Activated CD8-positive, alpha-beta memory T cell treated with anti-CD3 and anti-CD28 coated beads for 1 hour (primary cell): ENCODE measurements around the gene GABPB2.

ENCODE experiments used
- DNase-seq, 2 donors: peaks; one replicate each; pipeline ENCODE4 v3.0.0-alpha.2; 2020; ENCODE audit warnings: low read depth in 1 of 2; ENCODE audit errors: extremely low read depth in 1 of 2

GABPB2 gene

DNA sequence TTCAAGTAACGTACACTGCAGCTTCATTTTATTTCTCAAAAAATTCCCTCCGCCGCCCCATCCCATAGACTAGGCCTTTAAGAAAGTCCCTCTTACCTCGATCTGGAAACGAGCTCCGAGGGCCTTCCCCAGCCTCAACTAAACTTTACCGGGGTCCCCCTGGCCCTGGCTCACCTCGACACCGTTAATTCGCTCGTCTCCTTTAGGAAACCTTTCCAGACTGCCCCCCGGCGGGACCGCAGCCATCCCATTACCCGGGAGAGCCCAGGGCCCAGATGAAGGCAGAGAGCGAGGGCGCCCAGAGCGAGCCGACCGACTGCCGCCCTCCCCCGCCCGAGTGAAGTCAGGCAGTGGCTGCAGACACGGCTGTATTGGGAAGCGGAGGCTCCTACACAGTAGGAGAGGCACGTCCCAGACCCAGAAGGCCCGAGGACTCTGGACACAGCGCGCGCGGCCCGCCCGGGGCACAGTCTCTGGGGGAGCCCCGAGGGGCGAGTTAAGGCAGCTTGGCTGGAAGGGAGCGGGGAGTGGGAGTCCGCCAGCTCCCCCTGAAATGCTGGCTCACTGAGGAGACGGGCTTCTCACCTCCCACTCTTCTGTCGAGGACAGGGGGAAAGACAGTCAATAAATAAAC, 61.3 kb downstream of the GABPB2 start:
- no peak for DNase-seq

DNA sequence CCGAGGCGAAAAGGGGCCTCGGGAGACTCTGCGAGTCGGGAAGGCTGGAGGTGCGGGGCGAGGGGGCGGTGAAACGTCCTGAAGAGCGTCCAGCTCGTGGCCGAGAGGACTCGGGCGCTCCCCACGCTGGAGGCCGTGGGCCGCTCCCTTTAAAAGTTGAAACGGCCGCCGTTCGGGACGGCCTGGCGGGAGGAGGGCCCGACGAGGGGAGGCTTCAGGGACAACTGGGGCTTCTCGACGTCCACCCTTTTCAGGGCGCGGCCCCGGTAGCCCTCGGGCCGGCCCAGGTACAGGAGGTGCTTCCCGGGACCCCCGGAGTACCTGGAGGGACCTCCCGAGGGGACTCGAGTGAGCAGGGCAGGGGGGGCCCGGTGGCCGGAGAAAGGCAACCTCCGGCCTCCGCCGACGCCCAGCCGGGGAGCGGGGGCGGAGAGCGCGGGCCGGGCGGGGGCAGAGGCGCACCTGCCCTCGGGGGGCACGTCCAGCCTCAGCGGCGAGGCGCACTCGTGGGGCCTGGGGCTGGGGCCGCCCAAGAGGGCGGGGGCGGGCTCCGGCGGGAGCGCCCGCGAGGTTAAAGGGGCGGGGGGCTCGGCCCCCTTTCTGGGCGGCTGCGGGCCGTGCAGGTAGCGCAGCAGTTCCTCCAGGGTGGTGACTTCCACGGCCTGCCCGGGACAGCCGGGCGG, 61.9 kb downstream of the GABPB2 start:
- no peak for DNase-seq

DNA sequence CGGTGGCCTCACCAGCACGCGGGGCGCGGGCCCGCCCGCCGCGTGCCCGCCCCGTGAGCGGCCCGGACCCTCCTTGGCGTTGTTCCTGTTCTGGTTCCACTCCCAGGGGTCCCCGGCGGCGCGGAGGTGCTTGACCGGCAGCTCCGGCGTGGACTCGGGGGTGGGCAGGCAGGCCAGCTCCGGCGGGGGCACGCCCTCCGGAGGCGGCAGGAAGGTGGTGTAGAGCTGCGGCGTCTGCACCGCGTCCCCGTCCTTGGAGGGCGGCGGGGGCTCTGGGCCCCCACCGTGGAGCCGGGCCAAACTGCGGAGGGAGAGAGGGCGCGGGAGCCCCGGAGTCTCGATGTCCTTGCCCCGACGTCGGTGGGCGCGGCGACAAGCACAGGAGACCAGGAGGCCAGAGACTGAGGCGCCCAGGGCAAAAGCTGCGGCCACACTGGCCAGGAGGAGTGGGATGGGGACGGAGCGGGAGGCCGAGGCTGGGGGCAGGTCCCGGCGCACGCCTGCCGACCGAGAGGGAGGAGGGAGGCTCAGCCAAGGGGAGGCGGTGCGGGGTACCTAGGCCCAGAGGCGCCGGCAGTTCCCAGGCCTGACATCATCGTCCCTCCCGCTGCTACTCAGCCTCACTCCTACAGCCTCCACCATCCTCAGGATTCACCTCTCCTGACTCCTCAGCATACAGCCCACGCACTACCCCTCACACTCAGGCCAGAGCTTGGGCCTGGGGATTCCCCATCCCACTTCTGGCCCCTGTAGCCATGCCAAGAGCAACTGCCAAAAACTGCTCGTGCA, 62.7 kb downstream of the GABPB2 start:
- DNase-seq, result no peak

DNA sequence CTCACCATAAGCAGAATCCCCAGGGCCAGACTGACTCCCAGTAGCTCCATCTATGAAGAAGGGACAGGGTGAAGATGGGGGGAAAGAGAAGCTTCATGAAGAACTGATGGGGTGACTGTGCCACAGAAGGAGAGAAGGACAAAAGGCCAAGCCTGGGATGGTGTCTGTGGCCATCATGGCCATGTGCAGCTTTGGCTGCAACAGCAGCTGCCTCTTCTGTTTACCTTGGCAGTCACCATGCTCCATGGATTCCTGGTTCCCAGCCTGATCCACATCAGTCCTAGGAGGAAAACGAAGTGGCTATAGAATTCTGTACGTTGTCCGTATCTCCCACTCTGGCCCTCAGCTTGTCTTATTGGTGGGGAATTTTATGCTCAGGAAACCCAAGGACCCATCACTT, 63.8 kb downstream of the GABPB2 start:
- no peak for DNase-seq

DNA sequence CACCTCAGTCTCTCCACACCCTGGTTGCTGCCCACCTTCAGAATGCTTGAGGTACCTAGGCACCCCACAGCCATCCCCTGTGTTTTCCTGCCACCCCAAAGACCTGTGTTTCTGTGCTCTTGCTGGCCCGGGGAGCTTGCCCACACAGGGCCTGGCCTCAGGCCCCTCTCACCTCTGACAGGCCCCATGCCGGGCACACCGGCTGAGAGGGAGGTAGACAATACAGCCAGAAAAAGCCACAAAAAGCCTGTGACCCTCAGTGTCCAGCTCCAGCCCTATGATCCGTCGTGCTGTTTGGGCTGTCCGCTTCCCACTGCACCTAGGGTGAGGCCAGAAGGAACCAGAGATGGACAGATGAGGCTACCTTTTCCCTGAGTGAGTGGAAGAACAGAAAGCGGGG, 64.4 kb downstream of the GABPB2 start:
- DNase-seq, result no peak

DNA sequence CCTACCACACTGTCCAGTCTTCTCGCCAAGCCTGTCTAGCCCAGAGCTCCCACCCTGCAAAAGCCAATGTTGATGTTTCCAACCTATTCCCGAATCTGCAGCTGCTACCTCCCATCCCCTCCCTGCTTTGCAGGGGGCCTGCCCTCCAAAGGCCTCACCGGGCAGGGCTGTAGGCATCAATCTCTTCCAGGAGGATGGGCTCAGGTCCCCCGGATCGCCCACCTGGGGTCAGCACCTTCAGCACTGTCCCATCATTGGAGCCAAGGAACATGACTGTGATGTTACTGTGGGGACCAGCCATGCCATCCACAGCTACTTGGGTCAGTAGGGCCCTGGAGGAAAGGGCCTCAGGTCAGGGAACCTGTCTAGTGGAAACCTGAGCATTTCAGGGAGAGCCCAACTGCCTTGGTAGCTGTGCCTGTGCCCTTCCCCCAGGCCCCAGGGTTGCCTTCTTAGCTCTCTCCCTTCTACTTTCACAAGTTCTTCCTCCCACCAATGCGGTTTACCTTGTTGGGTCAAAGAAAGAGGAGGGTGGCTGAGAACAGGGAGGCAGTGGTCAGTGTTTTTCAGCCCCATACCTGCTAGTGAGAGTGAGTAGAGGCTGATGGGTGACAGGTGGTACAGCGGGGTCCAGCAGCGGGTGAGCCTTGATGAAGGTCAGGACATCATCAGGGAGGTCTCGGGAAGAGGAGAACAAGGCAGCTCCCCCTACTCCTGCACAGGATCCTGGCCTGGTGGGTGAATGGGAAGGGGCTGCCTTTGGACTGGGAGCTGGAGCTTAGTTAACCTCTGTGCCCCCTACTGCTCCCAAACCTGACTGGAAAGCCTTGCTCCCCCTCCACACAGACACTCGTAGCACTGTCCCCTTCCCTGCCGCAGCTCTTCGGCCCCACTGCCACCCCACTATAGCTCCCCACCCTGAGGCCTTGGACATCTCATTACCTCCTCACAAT, 65.1 kb downstream of the GABPB2 start:
- DNase-seq, result no peak

DNA sequence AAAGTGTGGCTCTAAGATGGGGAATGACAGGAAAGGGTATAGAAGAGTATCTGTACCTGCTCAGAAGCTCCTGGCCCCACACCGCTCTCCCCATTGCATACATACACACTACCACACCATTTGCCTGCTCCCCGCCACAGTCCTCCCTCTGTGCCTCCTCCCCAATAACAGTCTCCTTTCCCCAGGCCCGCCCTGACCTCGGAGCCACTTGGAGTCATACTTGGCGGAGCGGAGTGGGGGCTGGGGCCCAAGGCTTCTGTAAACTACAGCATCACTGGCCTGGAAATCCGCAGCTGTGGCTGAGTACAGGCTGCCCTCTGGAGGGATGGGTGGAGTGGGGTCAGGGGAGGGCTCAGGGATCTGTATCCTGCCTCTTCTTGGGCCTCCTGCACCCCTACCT, 67.2 kb downstream of the GABPB2 start:
- no peak for DNase-seq

DNA sequence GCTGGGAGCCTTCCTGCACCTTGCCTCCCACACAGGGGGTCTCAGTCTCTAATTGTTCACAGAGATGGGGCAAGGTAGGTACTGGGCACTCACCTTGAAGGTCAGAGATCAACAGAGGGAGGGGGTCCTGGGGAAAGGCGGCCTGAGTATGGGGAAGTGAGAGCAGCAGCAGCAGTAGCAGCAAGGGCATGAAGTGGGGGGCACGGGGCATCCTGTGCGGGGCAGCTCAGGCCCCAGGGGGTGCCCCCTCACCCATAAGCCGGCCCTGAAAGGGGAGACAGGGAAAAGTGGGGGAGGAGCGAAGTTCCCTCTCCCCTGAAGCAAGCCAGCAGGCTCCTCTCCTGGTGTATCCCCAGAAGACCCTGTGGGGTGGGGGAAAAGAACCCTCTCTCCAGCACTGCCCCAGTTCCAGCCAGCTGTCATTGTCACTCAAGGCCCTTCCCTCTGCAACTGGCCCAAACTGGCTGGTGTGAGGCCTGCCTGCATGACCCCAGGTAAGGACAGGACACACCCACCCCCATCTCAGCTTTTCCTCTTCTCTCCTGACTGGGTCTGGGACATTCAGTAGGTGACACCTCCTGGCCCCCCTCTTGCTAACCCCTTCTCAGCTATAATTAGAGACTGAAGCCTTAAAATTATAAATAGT, 72.0 kb downstream of the GABPB2 start:
- no peak for DNase-seq

DNA sequence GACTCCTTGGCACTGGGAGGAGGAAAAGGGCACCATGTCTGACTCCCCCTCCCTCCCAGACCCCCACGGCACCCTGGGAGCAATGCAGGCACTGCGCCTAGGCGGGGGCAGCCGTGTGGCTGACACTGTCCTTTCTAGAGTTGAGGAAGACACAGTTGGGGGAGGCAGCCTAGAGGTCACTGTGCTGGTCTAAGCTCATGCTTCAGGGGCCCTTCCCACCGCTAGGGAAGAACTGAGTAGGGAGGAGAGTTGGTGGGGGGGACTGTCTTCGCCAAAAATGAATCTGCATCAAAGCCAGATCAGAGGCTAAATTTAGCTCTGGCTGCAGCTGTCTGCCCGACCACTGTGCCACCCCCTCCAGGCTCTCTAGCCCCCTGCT, 72.5 kb downstream of the GABPB2 start:
- no peak for DNase-seq

DNA sequence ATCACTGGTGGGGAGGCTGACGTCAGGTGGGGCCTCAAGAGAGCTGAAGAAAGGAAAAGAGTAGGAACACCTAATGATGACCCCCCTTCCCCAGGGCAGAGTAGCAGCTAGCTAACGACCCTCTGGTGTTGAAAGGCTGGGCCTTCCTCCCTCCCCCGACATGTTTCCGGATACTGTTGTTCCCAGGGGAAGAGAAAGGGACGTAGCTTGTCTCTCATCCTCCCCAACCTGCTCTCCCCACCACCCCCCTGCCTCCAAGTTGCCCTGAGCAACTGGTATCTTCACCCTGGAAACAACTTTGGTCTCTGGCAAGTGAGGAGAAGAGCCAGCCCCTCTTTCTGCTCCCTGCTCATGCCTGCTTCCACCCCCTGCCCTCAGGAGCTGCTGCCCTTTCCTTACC, 73.4 kb downstream of the GABPB2 start:
- DNase-seq, result no peak

DNA sequence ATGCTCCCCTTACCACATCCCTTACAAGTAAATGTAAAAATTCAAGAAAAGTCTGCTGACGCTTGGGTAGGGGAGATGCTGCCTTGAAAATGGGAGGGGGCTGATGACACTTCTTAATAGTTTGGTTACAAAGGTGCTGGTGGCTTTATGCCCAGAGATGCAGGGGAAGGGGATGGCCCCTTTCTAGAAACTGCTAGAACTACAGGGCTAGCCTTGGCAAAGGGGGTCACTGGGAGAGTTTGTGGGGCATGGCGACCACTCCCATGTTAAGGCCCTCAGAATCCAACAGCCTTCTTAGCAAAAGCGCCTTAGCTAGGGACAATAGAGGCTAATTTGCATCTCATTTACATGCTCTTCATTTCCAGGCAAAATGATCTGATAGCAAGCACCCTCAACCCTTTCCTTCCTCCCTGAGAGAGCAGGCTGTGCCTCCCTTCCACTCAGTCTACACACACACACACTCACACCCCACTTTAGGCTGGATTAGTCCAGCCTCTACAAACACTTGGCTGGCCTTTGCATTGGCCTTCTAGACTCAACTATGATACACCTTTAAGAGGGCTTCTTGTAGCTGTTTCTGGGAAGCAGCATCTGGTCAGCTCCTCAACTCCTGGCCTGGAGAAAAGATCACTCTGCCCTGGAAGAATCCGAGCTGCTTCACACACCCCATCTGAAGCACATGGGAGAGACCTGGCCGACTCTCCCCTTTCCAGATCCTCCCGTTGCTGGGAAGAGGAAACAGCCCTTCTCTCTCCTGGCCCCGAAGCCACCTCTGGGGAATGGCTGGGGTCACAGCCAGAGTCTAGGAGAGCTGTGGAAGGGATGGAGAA, 74.1 kb downstream of the GABPB2 start:
- no peak for DNase-seq

DNA sequence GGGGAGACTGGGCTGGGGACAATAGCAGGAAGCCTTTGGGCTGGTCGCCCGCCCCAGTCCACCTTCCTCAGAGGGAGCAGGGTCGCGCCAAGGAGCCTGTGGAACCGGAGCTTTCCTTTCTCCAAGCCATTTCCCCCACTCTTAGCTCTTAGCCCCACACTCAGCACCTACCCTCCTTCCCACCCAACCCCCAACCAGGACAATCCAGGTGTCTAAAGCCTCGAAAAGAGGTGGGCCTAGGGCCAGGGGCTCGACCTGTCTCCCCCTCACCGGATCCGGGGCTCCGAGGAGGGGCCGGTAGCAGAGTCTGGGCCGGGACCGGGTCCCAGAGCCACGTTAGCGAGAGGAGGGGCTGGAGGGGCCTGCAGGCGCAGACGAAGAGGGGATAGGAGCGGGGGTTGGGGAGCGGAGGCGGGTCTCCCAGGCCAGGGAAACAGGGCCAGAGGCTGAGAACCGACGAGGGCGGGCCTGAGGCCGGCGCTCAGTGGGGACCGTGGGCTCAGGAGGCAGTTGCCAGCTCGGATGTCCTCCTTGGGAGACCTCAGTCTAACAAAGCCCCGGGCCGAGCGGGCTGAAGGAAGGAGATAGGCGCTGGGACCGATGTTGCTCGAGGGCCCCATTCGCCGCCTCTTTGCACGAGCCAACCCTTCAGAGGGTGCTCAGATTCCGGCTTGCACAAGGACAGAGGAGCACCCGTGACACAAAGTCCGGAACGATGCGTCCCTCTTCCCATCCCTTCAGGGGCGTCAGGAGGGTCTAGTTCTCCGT, 74.9 kb downstream of the GABPB2 start:
- no peak for DNase-seq

DNA sequence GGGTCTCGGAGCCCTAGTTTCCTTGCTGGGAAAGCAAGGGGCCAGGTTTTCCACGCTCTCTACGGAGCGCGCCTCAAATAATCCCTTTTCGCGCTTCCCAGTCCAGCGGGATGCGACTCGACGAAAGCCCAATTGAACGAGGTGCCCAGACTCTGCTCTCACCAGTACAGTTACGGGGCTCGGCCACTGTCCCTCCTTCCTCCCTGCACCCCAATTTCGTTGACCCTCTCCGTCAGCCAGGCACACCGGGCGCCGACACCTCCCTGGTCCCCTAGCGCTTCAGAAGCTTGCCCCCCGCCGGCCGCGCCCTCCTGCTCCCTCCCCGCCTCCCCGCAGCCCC, 75.5 kb downstream of the GABPB2 start:
- no peak for DNase-seq

DNA sequence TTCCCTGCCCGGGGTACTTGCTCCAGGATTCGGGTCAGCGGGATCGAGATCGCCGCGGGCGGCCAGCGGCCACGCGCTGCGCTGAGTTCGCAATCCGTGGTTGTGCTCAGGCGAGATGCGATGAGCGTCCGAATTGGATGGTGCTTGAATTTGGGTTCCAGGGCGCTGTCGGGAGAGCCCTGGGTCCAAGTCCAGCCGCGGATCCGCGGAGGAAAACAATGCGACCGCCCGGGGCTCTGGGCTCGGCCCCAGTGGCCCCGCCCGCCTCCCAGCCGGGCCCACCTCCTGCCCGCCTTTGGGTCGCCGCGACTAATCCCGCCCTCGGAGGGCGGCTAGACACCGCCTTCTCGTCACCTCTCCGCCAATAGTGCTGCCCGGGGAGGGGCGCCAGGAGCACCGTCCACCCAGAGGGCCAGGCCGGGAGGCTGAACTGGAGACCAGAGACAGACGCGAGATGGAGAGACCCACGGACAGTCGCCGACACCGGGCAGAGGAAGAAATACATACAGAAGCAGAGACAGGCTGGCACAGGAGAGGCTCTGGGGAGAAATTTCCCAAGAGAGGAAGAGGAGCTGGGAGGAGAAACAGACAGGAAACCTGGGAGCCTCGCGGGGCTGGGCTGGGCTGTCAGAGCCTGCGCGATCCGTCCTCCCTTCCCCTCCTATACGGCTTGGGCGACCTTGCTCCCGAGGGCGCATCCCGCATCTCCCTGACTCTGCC, 76.0 kb downstream of the GABPB2 start, which contains the start of gene SEMA6C:
SEMA6C (minus strand) TSS at position 220 of the 720 bp plus-strand sequence. CDS start 4,010 bp downstream, outside the sequence.
- peak in 1 of 2 donors; percentile 79 for DNase-seq

DNA sequence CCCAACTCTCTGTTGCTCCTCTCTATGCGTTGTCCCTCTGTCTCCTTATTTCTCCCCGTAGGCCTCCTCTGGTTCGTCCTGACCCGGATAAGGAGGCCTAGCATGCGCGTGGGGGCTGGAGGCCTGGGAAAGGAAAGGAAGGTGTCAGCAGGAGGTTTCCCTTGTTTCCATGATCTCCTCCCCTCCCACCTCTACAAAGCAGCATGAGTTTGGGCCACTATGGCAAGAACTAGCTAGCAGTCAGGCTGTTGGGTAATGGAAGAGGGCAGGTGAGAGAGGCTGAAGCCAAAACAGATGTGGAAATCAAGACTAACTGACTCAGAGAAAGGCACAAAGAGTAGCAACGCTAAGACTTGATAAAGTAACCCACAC, 76.6 kb downstream of the GABPB2 start:
- DNase-seq, result no peak

DNA sequence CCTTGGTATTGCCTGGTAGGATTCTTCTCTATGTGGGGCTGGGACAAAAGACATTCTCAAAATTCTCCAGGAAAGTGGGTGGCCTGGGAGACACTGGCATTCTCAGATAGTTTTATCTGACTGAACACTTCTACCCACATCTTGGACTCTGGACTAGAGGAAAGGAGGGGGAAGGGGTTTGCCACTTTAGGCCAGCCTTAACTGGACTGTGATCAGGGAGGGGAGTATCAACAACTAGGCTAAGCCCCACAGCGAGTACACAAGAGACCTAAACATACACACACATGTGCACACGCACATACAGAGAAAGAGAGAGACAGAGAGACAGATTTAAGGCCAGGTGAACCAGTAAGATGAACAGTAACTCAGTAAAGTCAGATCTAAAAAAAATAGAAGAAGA, 77.1 kb downstream of the GABPB2 start:
- DNase-seq, result no peak

DNA sequence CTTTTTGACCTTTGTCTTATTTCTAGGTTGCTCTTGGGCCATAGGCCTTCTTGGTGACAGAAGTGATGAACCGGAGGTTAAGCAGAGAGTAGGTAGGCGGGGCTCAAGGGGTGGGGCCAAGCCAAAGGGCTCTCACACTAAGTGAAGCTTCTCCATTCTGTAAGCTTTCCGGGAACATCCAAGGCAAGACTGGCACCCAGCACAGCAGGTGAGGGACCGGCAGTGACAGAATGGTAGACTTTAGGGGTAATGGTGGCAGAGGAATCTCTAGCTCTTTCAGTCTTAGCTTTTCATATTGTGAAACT, 85.9 kb downstream of the GABPB2 start, which contains the start of gene TNFAIP8L2:
TNFAIP8L2 (plus strand) TSS at position 135 of the 305 bp plus-strand sequence. CDS start 2,049 bp downstream, outside the sequence.
- DNase-seq, result peak; percentile 35 to 58

DNA sequence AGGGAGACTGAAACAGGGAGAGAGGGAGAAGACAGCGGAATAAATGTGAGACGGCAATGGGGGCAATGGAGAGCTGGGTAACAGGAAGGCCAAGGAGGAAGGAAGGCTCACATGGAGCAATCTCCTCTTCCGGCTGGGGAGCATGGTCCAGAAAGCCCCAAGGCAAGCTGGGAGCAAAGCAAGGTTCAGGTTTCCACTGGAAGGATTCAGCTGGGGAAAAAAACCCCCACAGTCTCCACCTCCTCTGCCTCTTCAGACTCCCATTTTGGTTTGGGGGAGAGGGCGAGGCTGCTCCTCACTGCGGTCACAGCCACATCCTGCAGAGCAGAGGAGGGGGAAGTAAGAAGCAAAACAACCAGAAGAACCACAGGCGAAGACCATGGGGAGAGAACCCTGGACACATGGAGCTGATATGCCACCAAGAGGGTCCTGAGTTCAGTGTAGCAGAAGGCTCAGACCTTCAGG, 86.5 kb downstream of the GABPB2 start:
- peak in 1 of 2 donors; percentile 33 for DNase-seq
